Left ventricle myocardium inferior (tissue), 1 donor: ENCODE results near the gene CHST1. TPM values are rescaled to one million over a fixed set of nuclear protein-coding genes. Genes with fewer than 3 reads are reported as not detected.

Source experiments
- DNase-seq: peaks from one replicate; pipeline ENCODE4 v3.0.0-alpha.2; 2020
- H3K27ac ChIP-seq: fragments of 200-600 bp; replicated peaks from 2 replicates; pipeline ENCODE4 v1.8.0; 2021
- H3K27me3 ChIP-seq: fragments of 200-600 bp; 2 replicates; pipeline ENCODE4 v1.8.0; 2021; ENCODE audit warnings: low read depth
- H3K36me3 ChIP-seq: fragments of 200-600 bp; 2 replicates; pipeline ENCODE4 v1.8.0; 2021
- H3K4me1 ChIP-seq: fragments of 200-600 bp; 2 replicates; pipeline ENCODE4 v1.8.0; 2021
- H3K4me3 ChIP-seq: fragments of 200-600 bp; 2 replicates; pipeline ENCODE4 v1.8.0; 2021; ENCODE audit warnings: mild to moderate bottlenecking, moderate library complexity
- H3K9me3 ChIP-seq: fragments of 200-600 bp; replicated peaks from 2 replicates; pipeline ENCODE4 v1.8.0; 2021
- intact Hi-C: fragments of 100-400 bp; cut with micrococcal nuclease; formaldehyde crosslinking; loops from one replicate; pipeline ENCODE4 v1.11.0; 2022
- long read RNA-seq: library from polyadenylated mRNA; unstranded; transcript quantifications from one replicate; pipeline ENCODE4 v2.0.0, GENCODE V29; 2021
- total RNA-seq: library from RNA; stranded (reverse); fragmentation: NEBNext Ultra II Directional; extraction: Animal tissue kit (Norgen Biotek cat#: 25700); gene quantifications from one replicate; pipeline ENCODE4 v1.2.1, GENCODE V29; 2021
- TF ChIP-seq, protein P1 (sequence below): fragments of 200-600 bp; IDR thresholded peaks from 2 replicates; pipeline ENCODE4 v1.8.0; 2021; ENCODE audit warnings: antibody characterized with exemption, mild to moderate bottlenecking, borderline replicate concordance
- donor health status: DM: no; HTN: yes; CAD: no; lungs with severe emphysema.

The CHST1 gene, protein sequence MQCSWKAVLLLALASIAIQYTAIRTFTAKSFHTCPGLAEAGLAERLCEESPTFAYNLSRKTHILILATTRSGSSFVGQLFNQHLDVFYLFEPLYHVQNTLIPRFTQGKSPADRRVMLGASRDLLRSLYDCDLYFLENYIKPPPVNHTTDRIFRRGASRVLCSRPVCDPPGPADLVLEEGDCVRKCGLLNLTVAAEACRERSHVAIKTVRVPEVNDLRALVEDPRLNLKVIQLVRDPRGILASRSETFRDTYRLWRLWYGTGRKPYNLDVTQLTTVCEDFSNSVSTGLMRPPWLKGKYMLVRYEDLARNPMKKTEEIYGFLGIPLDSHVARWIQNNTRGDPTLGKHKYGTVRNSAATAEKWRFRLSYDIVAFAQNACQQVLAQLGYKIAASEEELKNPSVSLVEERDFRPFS
- 2.9 TPM for total RNA-seq
- long read RNA-seq, transcript CHST1-201 (4 exons, 2,718 nt) = major isoform, 6 of 8 reads
- long read RNA-seq, partial matches to known transcripts = 0 of 8 reads
- long read RNA-seq, other reads (novel, unspliced or antisense) = 2 of 8 reads

DNA sequence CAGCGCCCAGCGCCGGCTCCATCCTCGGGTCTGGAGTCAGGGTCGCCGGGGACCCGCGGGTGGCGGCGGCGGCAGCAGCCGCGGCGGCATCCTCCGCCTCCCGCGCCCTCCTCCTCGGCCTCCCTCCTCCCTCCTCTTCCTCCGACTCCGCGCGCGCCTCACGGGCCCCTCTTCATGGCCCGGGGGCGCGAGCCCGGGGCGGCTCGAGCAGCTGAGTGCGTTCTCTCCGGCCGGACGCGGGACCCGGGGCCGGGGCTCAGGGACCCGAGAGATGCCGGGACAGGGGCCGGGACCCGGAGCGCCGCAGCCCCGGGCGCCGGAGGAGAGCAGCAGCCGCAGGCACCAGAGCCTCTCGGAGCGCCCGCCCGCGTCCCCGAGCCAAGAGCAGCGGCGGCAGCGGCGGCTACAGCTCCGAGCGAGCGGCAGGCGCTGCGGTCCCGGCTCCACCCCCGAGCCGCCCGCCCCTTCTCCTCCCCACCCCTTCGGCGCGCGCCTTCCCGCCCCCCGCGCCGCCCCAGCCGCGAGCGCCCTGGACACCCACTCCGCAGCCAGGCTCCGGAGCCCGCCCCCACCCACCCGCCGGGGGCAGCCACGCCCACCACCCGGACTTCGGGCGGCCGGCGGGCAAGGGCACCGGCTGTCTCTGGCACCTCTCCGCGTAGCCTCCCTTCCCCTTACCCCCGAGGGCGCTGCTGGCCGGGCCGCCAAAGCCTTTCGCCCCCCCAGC is at the start of gene CHST1:
CHST1 (minus strand) TSS at position 417 of the 727 bp plus-strand sequence. CDS start 14,699 bp downstream, outside the sequence.
- peaks cover 39% of the 10 kb centered on the region for H3K27me3 ChIP-seq
- peaks cover 58% of the 10 kb centered on the region for H3K4me1 ChIP-seq
- H3K4me3 ChIP-seq = peak within 1 kb of the TSS; percentile 86
- H3K27ac ChIP-seq = peak within 1 kb of the TSS; percentile 64
- H3K9me3 ChIP-seq = no peaks in the 10 kb centered on the region
- DNase-seq = peak; percentile 70
- TF ChIP-seq, protein P1, sequence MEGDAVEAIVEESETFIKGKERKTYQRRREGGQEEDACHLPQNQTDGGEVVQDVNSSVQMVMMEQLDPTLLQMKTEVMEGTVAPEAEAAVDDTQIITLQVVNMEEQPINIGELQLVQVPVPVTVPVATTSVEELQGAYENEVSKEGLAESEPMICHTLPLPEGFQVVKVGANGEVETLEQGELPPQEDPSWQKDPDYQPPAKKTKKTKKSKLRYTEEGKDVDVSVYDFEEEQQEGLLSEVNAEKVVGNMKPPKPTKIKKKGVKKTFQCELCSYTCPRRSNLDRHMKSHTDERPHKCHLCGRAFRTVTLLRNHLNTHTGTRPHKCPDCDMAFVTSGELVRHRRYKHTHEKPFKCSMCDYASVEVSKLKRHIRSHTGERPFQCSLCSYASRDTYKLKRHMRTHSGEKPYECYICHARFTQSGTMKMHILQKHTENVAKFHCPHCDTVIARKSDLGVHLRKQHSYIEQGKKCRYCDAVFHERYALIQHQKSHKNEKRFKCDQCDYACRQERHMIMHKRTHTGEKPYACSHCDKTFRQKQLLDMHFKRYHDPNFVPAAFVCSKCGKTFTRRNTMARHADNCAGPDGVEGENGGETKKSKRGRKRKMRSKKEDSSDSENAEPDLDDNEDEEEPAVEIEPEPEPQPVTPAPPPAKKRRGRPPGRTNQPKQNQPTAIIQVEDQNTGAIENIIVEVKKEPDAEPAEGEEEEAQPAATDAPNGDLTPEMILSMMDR = no peak
- H3K36me3 ChIP-seq = no peaks in the 10 kb centered on the region
- intact Hi-C loops = loop anchor here (10.0 kb wide), 1 partner anchor 99 kb away; no protein-coding TSS in a partner anchor

DNA sequence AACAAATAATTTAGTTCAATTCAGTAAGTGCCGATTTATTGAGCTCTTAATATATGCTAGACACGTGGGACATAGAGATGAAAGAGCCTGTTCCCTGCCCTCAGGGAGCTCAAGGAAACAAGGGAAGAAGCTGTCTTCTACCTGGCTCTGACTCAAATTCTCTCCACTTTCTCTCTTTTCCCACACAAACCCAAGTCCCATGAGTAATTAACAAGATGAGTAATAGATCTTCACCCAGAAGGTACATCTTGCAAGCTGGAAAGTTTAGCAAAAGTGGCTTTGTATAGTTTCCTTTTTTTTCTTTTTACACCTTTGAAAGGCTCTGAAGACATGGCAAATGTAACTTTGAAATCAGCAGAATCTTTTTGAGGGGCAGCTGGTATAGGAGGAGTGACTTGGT is 48.2 kb upstream of the CHST1 start:
- Histone ChIP-seq H3K36me3 (no peaks in the 10 kb centered on the region), H3K9me3 (no peaks in the 10 kb centered on the region), H3K4me3 (no peak overlapping the region), H3K27ac (no peak overlapping the region), H3K27me3 (peaks cover 1% of the 10 kb centered on the region), H3K4me1 (no peaks in the 10 kb centered on the region)
- DNase-seq = no peak
- intact Hi-C loops = no loop called here
- TF ChIP-seq, protein P1 = no peak

DNA sequence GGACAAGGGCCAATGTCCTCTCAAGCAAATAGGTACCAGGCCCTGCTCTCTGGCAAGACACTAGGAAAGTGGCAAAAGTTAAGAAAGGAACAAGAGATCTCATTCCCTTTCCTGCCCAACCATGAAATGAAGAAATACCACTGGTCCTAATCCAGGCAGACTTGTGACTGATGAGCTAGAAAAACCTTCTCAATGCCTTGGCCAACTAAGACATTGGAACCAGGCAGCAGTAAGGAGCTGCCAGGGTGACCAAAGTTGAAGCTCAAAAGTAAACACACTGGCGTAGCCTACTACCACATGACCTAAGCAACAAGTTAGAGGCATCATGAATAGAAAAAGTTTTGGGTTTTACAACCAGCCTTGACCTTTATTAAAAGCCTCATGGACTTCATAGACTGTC is 45.1 kb upstream of the CHST1 start:
- peaks cover 30% of the 10 kb centered on the region for H3K27me3 ChIP-seq
- intact Hi-C loops = no loop called here
- no peak for DNase-seq
- no peak overlapping the region for H3K27ac ChIP-seq
- TF ChIP-seq, protein P1 = no peak
- no peak overlapping the region for H3K4me3 ChIP-seq
- no peaks in the 10 kb centered on the region for H3K36me3 ChIP-seq
- H3K4me1 ChIP-seq = no peaks in the 10 kb centered on the region
- H3K9me3 ChIP-seq = no peaks in the 10 kb centered on the region

DNA sequence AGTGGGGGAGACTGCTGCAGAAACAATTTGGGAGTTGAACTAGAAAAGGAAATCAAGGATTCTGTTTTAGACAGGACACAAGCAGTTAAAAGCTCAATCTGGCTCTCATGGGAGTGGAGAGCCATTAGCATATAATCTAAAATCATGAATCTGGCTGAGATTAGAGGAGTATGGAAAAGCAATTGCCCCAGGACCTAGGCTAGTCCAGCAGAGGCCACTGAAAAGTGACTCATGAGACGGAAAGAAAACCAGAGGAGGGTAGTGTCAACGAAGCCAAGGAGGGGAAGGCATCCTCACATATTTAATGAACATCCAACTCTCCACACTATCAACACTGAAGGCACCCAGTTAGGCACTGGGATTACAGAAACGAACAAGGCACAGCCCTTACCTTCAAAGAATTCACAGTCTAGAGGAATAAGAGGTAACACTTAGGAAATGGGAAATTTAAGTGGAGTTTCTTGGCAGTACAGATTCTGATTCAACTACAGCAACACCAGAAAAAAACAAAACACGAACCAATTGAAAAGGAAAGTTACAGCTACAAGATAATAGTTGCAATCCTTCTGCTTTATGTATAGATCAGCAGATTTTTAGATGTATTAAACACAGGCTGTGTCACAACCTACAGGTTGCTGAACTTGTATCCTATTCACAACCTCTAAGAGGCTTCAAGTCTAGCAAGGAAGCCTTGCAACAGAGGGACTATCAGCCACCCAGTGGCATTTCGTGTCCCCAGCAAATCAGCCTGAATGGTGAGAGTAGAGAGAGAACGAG is 43.7 kb upstream of the CHST1 start:
- Histone ChIP-seq H3K4me3 (no peak overlapping the region), H3K27ac (no peak overlapping the region), H3K36me3 (no peaks in the 10 kb centered on the region), H3K27me3 (peaks cover 30% of the 10 kb centered on the region), H3K4me1 (no peaks in the 10 kb centered on the region), H3K9me3 (no peaks in the 10 kb centered on the region)
- TF ChIP-seq, protein P1 = no peak
- no peak for DNase-seq
- intact Hi-C loops = no loop called here

DNA sequence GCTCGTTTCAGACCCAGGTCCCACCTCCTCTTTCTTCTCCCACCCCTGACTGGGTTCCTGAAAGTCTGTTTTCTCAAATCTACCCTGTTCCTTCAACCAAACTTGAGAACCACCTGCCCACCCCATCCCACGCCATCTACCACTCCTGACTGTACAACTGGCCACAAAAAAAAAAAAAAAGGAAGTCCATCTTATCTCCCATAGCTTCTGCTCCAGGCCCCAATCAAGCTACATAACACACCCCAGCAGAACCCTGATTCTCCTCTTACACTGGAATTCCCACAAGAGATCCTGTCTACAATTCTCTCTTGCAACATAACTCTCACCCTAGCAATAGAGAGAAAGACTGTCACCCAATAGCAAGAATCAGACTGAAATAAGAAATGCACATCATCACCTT is 39.2 kb upstream of the CHST1 start:
- TF ChIP-seq, protein P1 = no peak
- no peak overlapping the region for H3K4me3 ChIP-seq
- intact Hi-C loops = no loop called here

More for the DNA sequence above, 39.2 kb upstream of the CHST1 start:
- H3K4me1 ChIP-seq = no peaks in the 10 kb centered on the region
- H3K9me3 ChIP-seq = no peaks in the 10 kb centered on the region
- H3K27ac ChIP-seq = no peak overlapping the region
- H3K36me3 ChIP-seq = no peaks in the 10 kb centered on the region
- DNase-seq = no peak
- peaks cover 30% of the 10 kb centered on the region for H3K27me3 ChIP-seq
